ENCODE measurements around the gene ATF6.

The ATF6 gene

GRCh38 chr1:161953256-161953920, 187.3 kb downstream of the ATF6 start:
- Histone ChIP-seq H3K9me2 (replicated peaks; ENCODE audit: control insufficient read depth, low read length) (no peaks in the 10 kb centered on the region; the same call in 1 of the 2 replicates), H3F3A (ENCODE audit: control insufficient read depth, insufficient read depth) (no peaks in the 10 kb centered on the region), H3K9me3 (ENCODE audit: control insufficient read depth, insufficient read depth, low read length) (no peaks in the 10 kb centered on the region), H3K36me3 (ENCODE audit: control insufficient read depth, low read length) (peaks cover 9% of the 10 kb centered on the region; the same call in 1 of the 2 replicates), H4K20me1 (ENCODE audit: control insufficient read depth, insufficient read depth, low read depth, low read length) (no peaks in the 10 kb centered on the region), H3K27me3 (ENCODE audit: control insufficient read depth, low read length) (no peaks in the 10 kb centered on the region), H3K4me2 (ENCODE audit: low read length) (no peak overlapping the region), H3K27ac (ENCODE audit: low read depth, low read length) (no peak overlapping the region), H3K79me2 (ENCODE audit: control insufficient read depth, low read length) (no peaks in the 10 kb centered on the region), H3K4me3 (ENCODE audit: low read length) (no peak overlapping the region), H3K4me1 (ENCODE audit: control insufficient read depth, low read length) (no peaks in the 10 kb centered on the region)
- TF ChIP-seq EZH2phosphoT487 (IDR thresholded peaks at IDR 0.05; ENCODE audit: borderline replicate concordance, low read length): no peak
- TF ChIP-seq, protein P1, sequence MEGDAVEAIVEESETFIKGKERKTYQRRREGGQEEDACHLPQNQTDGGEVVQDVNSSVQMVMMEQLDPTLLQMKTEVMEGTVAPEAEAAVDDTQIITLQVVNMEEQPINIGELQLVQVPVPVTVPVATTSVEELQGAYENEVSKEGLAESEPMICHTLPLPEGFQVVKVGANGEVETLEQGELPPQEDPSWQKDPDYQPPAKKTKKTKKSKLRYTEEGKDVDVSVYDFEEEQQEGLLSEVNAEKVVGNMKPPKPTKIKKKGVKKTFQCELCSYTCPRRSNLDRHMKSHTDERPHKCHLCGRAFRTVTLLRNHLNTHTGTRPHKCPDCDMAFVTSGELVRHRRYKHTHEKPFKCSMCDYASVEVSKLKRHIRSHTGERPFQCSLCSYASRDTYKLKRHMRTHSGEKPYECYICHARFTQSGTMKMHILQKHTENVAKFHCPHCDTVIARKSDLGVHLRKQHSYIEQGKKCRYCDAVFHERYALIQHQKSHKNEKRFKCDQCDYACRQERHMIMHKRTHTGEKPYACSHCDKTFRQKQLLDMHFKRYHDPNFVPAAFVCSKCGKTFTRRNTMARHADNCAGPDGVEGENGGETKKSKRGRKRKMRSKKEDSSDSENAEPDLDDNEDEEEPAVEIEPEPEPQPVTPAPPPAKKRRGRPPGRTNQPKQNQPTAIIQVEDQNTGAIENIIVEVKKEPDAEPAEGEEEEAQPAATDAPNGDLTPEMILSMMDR (IDR thresholded peaks at IDR 0.05; ENCODE audit: low read depth, low read length, poor library complexity, severe bottlenecking): no peak

GRCh38 chr1:161954050-161954449, 187.9 kb downstream of the ATF6 start:
- Histone ChIP-seq H3K36me3 (ENCODE audit: control insufficient read depth, low read length) (peaks cover 14% of the 10 kb centered on the region), H3K9me2 (replicated peaks; ENCODE audit: control insufficient read depth, low read length) (no peaks in the 10 kb centered on the region; the same call in 1 of the 2 replicates), H3K4me3 (ENCODE audit: low read length) (no peak overlapping the region), H3F3A (ENCODE audit: control insufficient read depth, insufficient read depth) (no peaks in the 10 kb centered on the region), H3K27ac (ENCODE audit: low read depth, low read length) (no peak overlapping the region), H3K4me1 (ENCODE audit: control insufficient read depth, low read length) (no peaks in the 10 kb centered on the region), H3K27me3 (ENCODE audit: control insufficient read depth, low read length) (no peaks in the 10 kb centered on the region), H3K4me2 (ENCODE audit: low read length) (no peak overlapping the region), H3K9me3 (ENCODE audit: control insufficient read depth, insufficient read depth, low read length) (no peaks in the 10 kb centered on the region), H3K79me2 (ENCODE audit: control insufficient read depth, low read length) (no peaks in the 10 kb centered on the region), H4K20me1 (ENCODE audit: control insufficient read depth, insufficient read depth, low read depth, low read length) (no peaks in the 10 kb centered on the region)
- TF ChIP-seq, protein P1 (IDR thresholded peaks at IDR 0.05; ENCODE audit: low read depth, low read length, poor library complexity, severe bottlenecking): no peak
- no peak for TF ChIP-seq EZH2phosphoT487 (IDR thresholded peaks at IDR 0.05; ENCODE audit: borderline replicate concordance, low read length)

- Histone ChIP-seq H3K36me3 (ENCODE audit: control insufficient read depth, low read length) (peaks cover 14% of the 10 kb centered on the region), H3K27ac (ENCODE audit: low read depth, low read length) (no peak overlapping the region), H3K4me1 (ENCODE audit: control insufficient read depth, low read length) (no peaks in the 10 kb centered on the region), H3K9me2 (replicated peaks; ENCODE audit: control insufficient read depth, low read length) (no peaks in the 10 kb centered on the region; the same call in 1 of the 2 replicates), H3F3A (ENCODE audit: control insufficient read depth, insufficient read depth) (no peaks in the 10 kb centered on the region), H3K9me3 (ENCODE audit: control insufficient read depth, insufficient read depth, low read length) (no peaks in the 10 kb centered on the region), H4K20me1 (ENCODE audit: control insufficient read depth, insufficient read depth, low read depth, low read length) (no peaks in the 10 kb centered on the region), H3K4me3 (ENCODE audit: low read length) (no peak overlapping the region), H3K4me2 (ENCODE audit: low read length) (no peak overlapping the region), H3K79me2 (ENCODE audit: control insufficient read depth, low read length) (no peaks in the 10 kb centered on the region), H3K27me3 (ENCODE audit: control insufficient read depth, low read length) (no peaks in the 10 kb centered on the region)
- TF ChIP-seq, protein P1 (IDR thresholded peaks at IDR 0.05; ENCODE audit: low read depth, low read length, poor library complexity, severe bottlenecking): no peak
- TF ChIP-seq EZH2phosphoT487 (IDR thresholded peaks at IDR 0.05; ENCODE audit: borderline replicate concordance, low read length): no peak
Measured at GRCh38 chr1:161954466-161954865, 188.3 kb downstream of the ATF6 start.

Data from DOHH2 (cell line).